Measurements from ENCODE around the gene TYSND1.

DNA sequence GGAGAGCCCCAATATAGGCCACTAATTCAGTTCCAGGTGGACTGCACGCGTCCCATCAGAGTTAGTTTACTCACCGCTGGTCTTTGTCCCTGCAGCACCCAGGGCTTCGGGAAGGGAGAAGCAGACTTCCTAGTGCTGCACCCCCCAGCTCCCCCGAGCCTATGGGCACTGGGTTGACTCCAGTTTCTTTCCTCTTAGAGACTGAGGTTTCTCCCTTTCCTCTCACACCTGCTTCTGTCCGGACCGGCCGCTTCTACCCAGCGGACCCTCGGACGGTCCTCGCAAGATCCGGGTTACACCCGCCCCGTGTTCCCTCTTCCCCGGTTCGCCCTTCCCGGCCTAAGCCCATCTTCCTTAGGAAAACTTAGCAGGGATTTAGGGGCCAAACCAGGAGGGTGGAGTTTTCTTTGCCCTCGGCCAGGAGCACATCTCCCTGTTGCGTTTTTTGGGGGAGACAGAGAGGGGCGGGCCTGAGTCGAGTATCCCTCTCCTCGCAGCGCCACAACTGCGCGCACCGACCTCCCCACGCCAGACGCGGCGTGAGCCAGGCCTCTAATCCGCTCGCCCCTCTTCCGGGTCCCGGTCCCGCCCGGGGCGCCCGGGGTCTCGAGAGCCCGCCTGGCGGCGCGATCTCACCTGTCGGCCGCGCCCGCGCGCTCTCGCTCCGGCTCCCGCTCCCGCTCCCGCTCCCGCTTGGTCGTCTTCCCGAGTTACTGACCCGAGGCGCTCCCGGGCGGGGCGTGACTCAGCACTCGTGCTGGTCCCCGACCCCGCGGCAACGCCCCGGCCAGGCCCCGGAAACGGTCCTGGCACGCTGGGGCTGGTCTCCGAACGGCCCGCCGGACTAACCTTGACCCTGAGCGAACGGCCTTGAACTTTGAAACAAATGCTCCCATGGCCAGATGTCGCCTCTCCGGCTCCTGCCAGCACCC lies 14.1 kb downstream of the TYSND1 start, which contains the start of gene AIFM2:
- TF ChIP-seq, protein P1, sequence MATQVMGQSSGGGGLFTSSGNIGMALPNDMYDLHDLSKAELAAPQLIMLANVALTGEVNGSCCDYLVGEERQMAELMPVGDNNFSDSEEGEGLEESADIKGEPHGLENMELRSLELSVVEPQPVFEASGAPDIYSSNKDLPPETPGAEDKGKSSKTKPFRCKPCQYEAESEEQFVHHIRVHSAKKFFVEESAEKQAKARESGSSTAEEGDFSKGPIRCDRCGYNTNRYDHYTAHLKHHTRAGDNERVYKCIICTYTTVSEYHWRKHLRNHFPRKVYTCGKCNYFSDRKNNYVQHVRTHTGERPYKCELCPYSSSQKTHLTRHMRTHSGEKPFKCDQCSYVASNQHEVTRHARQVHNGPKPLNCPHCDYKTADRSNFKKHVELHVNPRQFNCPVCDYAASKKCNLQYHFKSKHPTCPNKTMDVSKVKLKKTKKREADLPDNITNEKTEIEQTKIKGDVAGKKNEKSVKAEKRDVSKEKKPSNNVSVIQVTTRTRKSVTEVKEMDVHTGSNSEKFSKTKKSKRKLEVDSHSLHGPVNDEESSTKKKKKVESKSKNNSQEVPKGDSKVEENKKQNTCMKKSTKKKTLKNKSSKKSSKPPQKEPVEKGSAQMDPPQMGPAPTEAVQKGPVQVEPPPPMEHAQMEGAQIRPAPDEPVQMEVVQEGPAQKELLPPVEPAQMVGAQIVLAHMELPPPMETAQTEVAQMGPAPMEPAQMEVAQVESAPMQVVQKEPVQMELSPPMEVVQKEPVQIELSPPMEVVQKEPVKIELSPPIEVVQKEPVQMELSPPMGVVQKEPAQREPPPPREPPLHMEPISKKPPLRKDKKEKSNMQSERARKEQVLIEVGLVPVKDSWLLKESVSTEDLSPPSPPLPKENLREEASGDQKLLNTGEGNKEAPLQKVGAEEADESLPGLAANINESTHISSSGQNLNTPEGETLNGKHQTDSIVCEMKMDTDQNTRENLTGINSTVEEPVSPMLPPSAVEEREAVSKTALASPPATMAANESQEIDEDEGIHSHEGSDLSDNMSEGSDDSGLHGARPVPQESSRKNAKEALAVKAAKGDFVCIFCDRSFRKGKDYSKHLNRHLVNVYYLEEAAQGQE (IDR thresholded peaks at IDR 0.05; ENCODE audit: insufficient read depth in 1 of 2, low read depth in 2 of 2, low read length in 2 of 2), result no peak
- TF ChIP-seq SIN3A (IDR thresholded peaks at IDR 0.05; ENCODE audit: borderline replicate concordance, insufficient read depth, low read length) (no peak), POLR2AphosphoS5 (IDR thresholded peaks at IDR 0.05; ENCODE audit: low read depth, low read length) (no peak)
